GM12872 (cell line): ENCODE data around the gene GPC1.

Source experiments
- CTCF ChIP-seq: IDR thresholded peaks from 3 replicates; pipeline ENCODE4 v1.5.1; 2011; ENCODE audit warnings: low read depth, mild to moderate bottlenecking, low read length, moderate library complexity; ENCODE audit not compliant: insufficient read depth

GPC1 gene

DNA sequence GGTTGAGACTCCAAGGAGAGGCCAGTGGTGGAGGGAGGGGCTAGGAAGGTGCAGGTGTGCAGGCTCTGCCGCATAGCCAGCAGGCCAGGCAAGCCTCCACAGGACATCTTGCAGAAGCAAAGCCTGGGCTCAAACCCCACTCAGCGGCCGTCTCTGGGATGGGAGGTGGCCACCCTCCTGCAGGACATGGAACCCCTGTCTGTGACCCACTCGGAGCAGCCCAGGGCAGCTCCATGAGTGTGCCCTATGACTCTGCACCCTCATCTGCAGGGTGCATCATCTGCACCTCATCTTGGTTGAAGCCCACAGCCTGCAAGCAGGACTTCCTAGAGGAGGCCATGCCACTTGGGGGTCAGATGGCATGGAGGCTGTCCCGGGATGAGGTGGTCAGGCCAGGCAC is 46.3 kb downstream of the GPC1 start:
- TF ChIP-seq CTCF: no peak

DNA sequence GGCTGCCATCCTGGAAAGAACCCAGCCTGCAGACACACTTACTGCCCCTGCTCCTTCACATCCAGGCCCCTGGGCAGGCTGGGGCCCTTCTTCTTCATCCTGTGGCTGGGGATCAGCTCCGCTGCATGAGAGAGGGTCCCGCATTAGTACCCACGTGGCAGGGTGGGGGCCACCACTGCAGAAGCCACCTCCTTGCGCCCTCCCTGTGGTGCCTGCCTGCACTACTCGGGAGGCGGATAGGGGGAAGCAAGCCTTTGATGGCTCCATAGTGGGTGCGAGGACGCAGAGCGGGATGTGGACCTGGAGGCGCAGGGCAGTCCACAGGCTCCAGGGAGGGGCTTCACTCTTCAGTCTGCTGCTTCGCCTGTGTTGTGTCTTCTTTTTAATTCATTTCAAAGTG is 46.7 kb downstream of the GPC1 start:
- no peak for TF ChIP-seq CTCF

- no peak for TF ChIP-seq CTCF
Measured at GRCh38 chr2:240491483-240491882, 56.0 kb downstream of the GPC1 start.

DNA sequence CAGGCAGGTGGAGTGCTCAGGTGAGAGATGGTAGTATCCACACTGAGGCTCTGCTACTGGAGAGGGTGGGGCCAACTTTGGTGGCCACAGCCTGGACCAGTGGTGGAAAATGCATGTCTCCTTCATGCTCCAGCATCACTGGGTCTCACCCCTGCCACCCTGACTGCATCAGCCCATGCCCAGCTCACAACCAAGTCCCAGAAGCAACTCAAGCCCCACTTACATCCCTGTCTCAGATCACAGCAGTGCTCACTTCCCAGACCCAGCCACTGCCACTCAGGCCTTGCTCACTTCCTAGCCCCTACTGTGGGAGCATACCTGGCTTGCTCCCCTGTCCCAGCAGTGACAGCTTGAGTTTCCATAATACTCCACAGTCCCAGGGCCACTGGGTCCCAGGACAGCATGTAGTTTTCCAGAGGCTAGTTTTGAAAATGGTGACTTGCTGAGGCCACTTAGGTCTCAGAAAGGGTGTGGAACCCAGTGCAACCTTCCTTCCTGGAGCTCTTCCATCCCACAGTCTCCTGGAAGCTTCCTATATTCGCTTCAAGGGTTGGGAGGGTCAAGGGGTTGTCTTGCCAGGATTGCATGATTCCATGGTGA is 58.8 kb downstream of the GPC1 start:
- no peak for TF ChIP-seq CTCF

- TF ChIP-seq CTCF: peak; percentile 27; the same call in 2 of the 3 replicates
Measured at GRCh38 chr2:240494942-240495341, 59.5 kb downstream of the GPC1 start.

- TF ChIP-seq CTCF: 0 out of 3 replicates have a peak, but pooled peaks have one; percentile 13
Measured at GRCh38 chr2:240497082-240497481, 61.6 kb downstream of the GPC1 start.

GRCh38 chr2:240498171-240498957 is 62.9 kb downstream of the GPC1 start:
- TF ChIP-seq CTCF: no peak
